DMS153 (cell line): ENCODE results near the gene GLUL.
"Not testable (repeated sequence)": the region's sequence is repeated elsewhere in the genome, so short reads cannot be mapped to it uniquely, and the experiment has no call there.

ENCODE experiments used
- DNase-seq: peaks from one replicate; lab custom pipeline; 2025; lab: John Stamatoyannopoulos, UW

GLUL gene

DNA sequence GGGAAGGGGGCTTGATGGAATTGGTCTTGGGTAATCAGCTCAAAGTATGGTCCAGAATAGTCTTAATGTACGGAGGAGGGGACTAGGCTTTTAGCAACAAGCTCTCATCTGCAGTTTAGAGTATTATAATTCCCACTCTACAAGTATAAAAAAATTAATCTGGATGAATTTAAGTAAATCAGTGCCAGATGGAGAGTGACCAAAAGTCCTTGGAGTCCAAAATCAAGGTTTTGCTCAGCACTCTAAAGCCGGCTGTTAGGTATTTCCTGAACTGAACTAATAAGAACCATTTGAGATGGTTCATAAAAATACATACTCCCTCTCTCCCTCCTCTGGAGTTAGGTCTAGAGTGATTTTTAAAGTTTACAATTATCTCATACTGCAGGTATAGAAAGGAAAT lies 23.7 kb downstream of the GLUL start:
- DNase-seq = no peak

DNA sequence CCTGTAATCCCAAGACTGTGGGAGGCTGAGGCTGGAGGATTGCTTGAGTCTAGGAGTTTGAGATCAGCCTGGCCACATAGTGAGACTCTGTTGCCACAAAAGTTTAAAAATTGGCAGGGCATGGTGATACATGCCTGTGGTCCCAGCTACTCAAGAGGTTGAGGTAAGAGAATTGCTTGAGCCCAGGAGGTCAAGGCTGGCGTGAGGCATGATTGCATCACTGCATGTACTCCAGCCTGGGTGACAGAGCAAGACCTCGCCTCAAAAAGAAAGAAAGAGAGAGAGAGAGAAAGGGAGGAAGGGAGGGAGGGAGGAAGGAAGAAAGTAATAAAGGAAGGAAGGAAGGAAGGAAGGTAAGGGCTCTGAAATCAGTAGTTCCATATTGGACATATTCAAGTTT lies 25.0 kb downstream of the GLUL start:
- DNase-seq = no peak

DNA sequence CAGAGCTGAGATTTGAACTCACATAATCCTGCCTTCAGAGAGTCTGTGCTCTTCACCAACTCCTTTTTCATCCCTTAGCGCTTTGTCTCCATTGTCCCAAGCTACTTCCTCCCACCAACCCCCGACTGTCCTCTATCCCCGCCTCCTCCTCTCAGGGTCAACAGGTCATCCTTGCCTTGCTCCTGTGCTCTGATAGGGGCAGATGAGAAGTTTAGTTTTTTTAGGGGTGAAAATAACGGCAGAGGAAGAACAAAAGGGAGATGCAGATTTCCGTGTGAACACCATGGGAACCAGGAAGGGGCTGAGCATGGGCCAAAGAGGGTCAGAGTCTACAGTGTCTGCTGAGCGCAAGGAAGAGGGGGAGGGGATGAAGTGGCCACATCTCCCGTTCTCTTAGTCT lies 31.9 kb downstream of the GLUL start:
- DNase-seq = no peak

DNA sequence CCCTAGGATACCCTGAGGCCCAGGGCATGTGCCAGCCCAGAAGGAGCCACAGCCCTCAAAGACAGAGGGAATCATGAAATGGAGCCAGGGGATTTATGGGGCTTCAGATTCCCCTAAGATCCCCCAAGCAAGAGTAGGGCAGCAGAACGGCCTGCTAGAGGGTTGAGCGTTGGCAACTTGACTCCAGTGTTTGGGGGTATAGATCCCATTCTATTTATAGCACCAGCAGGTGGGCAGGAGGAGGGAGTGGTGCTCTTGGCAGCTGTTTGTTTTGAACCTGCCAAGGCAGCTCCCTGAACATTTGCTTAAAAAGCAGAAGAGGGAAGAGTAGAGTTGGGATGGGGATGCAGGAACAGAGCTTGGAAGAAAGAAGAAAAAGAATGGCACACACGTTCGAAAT lies 33.7 kb downstream of the GLUL start:
- peak; percentile 56 for DNase-seq

DNA sequence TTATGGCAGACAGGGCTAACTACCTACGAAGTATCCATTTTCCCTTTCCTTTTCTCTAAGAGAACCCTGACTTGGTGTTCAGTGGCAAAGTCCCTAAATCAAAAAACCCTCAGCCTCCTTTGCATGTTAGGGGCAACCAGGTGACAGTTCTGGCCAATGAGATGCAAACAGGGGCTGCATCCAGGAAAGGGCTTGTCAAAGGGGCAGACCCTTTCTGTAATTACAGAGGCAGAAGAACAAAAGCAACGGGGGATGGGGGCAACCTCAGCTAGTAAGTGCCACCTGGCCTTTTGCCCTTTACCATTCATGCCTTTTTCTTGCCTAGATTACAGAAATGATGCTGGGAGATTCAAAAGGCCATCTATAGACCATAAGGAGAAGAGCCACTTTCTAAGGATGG lies 34.4 kb downstream of the GLUL start:
- no peak for DNase-seq

DNA sequence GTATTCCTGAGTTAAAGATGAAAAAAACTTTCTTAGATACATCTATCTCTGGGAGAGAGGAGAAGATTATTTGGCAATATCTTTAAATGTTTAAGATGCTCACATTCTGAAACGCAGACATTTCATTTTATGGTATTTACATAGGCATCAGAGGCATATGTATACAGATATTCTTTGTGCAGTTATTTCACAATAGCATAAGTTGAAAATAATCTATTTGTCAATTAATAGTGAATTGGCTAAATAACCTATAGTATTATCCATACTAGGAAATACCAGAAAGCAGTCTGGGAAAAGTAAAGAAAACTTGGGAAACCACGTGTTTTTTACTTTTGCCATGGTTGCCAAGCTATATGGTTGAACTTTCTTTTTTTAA lies 35.9 kb downstream of the GLUL start:
- DNase-seq = no peak

DNA sequence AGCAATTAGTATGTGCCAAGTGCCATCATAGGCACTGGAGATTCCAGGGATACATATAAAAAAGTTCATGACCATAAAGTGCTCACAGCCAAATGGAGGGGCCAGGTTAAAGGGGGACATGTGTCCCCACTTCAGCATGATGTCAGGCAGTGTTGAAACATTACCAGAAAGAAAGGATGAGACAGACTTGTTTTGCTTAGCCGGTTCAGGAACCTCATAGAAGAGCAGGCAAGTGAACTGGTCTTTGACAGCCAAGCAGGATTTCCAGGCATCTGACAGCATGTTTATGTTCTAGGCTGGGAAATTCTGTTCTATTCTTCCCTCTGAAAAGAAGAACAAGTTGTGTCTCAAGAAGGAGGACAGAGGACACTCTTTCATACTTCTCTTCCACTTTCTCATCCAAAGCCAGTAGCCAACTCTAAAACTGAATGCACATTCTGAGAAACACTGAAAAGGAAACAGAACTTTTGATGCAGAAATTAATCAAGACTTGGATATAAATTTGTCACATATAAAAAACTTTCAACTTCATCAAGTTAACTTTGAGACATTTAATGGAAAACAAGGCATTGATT lies 39.7 kb downstream of the GLUL start:
- DNase-seq = no peak

DNA sequence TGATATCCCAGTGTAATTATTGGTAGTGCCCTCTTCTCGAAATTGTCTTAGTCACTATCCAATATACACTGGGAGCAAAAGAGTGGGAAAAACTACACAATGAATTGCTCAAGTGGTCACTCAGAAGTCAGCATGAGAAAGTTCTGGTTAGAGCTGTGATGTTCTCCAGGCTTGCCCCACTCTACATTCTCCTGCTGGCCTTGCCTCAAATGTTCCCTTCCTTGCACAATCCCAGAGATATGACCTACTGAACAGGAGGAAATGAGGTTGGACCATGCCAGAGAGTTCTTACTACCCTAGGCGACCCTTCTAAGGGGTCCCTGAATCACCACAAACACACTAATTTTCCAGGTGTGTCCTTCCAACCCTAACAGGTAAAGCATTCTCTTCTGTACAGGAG lies 40.8 kb downstream of the GLUL start:
- DNase-seq = no peak

DNA sequence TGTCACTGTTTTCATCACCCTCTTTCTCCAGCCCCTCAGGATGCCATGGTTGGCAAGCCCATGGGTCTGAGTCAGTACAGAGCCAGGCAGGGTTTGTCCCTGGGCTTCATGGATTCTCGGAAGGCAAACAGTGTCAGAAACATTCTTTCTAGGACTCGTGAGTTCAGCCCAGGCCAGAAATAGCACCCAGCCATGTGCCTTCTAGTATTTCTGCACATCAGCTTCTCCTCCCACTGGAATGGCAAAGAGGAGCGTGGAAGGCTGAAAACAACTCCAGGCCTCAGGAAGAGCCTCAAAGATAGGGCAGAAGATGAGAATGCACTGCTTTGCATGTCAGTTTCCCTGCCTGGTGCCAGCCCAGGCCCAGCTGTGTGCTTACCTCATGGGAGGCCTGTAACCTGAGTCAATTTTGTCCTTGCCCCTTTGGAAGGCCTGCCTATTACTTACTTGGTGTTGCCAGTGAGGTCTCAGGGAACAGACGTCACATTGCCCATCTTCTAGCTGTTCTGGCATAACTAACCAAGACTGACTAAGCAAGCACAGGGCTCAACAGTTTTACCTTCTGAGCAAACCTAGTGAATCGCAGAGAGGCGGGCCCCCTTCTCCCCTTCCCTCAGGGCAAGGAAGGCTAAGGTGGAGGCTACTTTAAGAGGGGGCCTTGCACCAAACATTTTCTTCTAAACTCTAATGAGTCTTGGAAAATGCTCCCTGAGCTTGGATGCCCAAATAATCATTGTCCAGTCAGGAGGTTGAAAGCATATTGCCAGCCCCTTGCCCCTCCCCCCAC lies 42.4 kb downstream of the GLUL start:
- DNase-seq = no peak

DNA sequence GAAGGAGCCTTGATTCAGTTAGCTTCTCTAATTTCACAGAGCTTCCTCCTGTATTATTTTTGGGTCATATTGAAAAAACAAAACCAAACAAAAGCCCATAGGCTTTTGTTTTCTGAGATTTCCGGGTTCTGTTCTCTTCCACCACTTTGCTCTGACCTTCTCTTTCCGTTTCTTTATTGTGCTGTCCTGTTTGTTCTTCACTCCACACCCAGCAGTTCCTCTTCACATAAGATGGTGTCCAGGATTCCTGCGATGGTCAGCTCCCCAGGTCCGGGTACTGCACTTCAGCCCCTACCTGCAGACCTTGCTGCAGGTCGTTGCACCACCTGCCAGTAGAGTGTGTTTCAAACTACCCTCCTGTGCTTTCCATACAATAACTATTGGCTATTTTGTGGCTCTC lies 44.6 kb downstream of the GLUL start:
- DNase-seq = peak; percentile 51

DNA sequence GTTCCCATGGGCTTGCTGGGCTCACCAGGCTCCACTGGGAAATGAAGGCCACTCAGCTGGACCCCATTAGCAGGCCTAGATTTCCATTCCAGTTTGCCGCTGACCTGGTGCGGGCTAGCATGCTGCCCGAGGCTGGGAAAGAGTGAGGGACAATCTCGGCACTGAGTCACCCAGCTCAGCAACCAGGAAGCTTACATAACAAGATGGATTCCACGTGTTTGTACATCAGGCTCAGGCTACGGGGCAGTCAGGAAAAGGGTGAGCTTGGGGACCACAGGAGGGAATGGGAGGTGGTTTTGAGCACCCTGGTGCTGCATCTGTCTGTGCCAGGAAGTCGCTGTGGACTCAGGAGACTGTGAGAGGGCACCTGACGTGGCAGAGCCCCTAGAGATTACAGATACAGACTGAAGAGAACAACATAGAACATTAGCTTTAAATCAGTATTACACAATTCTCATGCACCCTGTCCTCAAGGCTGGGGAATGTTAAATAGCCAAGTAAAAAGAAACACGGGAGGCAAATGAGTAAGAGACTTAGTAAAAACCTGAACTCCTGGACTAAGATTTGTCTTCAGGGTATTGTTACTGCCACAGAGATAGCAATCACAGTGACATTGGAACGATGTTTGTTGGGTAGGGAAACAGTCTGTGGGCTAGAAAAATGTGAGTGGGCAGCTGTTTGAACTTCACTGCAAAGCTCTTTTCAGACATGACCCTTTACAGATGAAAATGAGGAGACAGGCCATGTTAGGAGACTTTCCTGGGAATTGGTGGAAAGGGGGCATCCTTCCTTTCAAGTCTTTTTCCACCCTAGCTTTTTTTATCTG lies 51.1 kb downstream of the GLUL start:
- DNase-seq = peak; percentile 14

DNA sequence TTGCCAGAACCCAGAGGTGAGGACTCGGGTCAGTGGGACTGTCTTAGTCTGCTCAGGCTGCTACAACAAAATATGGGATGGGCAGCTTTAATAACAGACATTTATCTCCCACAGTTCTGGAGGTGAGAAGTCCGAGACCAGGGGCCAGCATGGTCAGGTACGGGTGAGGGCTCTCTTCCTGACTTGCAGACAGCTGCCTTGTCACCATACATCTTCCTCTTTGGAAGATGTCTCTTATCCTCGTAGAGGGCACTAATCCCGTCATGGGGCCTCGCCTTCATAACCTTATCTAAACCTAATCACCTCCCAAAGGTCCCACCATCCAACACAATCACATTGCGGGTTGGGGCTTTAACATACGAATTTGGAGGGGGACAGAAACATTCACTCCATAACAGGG lies 51.9 kb downstream of the GLUL start:
- no peak for DNase-seq

DNA sequence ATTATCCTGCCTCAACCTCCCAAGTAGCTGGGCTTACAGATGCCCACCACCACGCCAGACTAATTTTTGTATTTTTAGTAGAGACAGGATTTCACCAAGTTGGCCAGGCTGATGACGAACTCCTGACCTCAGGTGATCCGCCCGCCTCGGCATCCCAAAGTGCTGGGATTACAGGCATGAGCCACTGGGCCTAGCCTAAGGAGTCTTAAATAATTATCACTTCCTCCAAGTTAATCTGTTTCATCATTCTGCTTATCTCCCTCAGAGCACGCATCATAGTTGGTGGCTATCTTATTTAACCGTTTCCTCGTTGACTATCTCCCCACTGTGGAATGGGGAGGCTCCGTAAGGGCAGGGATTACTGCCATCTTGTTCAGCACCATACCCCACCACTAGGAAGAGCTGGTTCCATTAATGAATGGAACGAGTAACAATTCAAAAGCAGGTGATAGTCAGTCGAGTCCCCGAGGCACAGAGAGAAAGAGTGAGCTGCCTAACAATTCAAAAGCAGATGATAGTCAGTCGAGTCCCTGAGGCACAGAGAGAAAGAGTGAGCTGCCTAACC lies 52.7 kb downstream of the GLUL start:
- no peak for DNase-seq

DNA sequence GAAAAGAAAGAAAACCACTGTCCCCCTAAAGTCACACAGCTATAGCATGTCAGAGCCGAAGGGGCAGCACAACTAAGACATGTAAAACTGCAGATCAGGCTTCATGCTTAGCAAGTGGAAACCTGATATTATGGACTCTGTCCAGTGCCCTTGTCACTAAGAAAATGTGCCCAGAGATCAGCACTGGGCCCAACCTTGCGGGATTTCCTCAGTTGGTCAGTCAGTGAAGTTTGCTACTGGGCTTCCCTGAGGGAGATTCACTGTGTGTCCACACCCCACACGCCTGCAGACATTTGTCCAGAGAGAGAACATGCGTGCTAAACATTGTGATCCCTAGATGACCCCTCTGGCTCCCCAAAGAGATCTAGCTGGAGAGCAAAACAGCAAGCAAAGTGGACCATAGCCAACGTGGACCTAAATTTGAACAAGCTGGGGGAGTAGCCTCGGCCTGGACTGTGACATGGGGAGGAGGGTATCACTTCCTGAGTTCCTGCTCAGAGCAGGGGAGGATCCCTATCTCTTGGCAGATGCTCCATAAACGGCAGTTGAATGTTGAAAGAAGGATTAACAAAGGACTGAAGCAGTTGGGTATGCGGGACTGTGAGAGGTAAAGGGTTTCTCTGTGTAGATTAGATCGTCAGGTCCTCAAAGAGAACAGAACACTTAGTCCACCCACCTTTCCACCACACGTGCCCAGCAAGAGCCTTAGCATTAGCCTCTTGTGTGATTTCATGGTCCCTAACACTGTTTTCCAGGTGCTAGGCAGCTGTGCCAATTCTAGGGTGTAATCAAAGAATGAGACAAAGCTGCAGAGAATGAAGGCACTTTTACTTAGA lies 53.6 kb downstream of the GLUL start:
- DNase-seq = peak; percentile 24

DNA sequence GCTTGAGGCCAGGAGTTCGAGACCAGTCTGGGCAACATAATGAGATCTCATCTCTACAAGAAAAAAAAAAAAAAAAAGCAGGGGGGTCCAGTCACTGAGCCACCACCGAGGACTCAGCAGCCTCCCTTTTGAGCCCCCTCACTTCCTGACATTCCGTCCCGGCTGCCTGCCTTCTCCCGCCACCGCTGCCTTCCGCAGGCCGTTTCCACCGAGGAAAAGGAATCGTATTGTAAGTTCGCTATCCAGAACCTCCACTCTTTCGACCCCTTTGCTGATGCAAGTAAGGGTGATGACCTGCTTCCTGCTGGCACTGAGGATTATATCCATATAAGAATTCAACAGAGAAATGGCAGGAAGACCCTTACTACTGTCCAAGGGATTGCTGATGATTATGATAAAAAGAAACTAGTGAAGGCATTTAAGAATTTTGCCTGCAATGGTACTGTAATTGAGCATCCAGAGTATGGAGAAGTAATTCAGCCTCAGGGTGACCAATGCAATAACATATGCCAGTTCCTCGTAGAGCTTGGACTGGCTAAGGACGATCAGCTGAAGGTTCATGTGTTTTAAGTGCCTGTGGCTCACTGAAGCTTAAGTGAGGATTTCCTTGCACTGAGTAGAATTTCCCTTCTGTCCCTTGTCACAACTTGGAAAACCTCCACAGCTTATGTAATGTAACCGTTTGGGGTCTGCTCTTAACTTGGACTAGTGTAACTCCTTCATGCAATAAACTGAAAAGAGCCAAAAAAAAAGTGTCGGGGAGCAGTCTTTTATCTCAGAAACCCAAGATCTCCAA lies 55.6 kb downstream of the GLUL start:
- DNase-seq = no peak

DNA sequence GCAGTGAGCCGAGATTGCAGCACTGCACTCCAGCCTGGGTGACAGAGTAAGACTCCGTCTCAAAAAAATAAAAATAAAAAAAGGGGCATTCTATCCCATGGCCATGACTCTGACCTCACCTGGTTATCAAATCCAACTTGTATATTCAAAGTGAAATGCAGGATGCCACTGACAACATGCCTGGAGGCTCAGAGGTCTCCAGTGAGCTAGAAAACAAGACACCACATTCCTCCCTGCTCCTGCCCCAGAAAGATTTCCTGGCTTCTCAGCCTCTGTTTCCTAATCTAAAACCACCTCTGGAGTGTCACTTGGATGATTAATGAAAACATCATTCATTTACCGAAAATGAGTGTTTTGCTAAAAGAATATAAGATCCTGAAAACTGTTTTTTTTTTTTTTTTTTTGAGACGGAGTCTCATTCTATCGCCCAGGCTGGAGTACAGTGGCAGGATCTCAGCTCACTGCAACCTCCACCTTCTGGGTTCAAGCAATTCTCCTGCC lies 58.5 kb downstream of the GLUL start:
- DNase-seq = not testable (repeated sequence)

DNA sequence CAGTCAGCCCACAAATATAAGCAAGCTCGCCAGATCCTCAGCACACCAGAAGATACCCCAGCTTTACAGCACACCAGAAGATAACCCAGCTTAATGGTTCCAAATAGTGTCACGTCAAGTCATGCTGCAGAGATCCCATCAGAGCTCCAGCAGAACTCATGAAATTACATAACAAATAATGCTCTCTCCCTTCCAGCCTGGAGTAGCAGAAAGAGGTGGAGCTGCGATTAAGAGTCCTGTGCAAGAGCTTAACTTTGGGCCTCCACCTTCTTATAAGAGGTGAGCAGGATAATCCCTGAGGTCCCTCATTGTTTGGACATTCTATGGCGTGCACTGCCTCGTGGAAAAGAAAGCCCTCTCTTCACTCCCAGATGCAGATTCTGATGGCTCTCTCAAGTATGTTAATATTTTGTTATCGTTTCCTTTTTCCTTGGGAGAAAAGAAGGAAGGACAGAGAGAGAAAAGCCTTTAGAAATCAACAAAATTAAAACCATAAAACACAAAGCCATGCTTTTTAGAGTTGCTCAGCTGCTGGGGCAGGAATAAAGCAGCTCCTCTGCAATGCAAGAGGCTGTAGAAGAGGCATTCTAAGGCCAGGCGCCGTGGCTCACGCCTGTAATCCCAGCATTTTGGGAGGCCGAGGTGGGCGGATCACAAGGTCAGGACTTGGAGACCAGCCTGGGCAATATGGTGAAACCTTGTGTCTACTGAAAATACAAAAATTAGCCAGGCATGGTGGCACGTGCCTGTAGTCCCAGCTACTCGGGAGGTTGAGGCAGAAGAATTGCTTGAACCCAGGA lies 59.1 kb downstream of the GLUL start:
- DNase-seq = no peak
